Fibroblast of pulmonary artery (primary cell): ENCODE measurements around the gene EDDM3A.

Source experiments
- DNase-seq: peaks from one replicate; pipeline ENCODE4 v3.0.0-alpha.2; 2010; ENCODE audit warnings: low read depth
- H3K4me3 ChIP-seq: replicated peaks from 2 replicates; pipeline ENCODE4 v1.5.1; 2011; ENCODE audit warnings: low read depth, mild to moderate bottlenecking, control low read depth, low read length, moderate library complexity
- CTCF ChIP-seq: IDR thresholded peaks from 2 replicates; pipeline ENCODE4 v1.5.1; 2011; ENCODE audit warnings: mild to moderate bottlenecking, control low read depth, low read length, inconsistent platforms; ENCODE audit errors: missing control alignments

The EDDM3A gene

GRCh38 chr14:20760950-20761349, 15.3 kb downstream of the EDDM3A start:
- no peak overlapping the region for H3K4me3 ChIP-seq
- no peak for TF ChIP-seq CTCF
- DNase-seq, result no peak

GRCh38 chr14:20768593-20768892, 22.9 kb downstream of the EDDM3A start:
- no peak for TF ChIP-seq CTCF
- DNase-seq, result no peak

GRCh38 chr14:20769421-20769820, 23.7 kb downstream of the EDDM3A start:
- no peak for DNase-seq
- H3K4me3 ChIP-seq, result no peak overlapping the region
- TF ChIP-seq CTCF, result no peak

More at GRCh38 chr14:20768593-20768892, 22.9 kb downstream of the EDDM3A start:
- no peak overlapping the region for H3K4me3 ChIP-seq

GRCh38 chr14:20772650-20773049, 27.0 kb downstream of the EDDM3A start:
- no peak for TF ChIP-seq CTCF
- DNase-seq, result no peak
- no peak overlapping the region for H3K4me3 ChIP-seq

GRCh38 chr14:20774258-20774824, 28.7 kb downstream of the EDDM3A start:
- H3K4me3 ChIP-seq, result no peak overlapping the region
- TF ChIP-seq CTCF, result no peak
- no peak for DNase-seq

GRCh38 chr14:20775043-20775442, 29.4 kb downstream of the EDDM3A start:
- no peak overlapping the region for H3K4me3 ChIP-seq
- no peak for TF ChIP-seq CTCF

GRCh38 chr14:20775901-20776300, 30.2 kb downstream of the EDDM3A start:
- DNase-seq, result no peak
- H3K4me3 ChIP-seq, result no peak overlapping the region
- no peak for TF ChIP-seq CTCF

More at GRCh38 chr14:20775043-20775442, 29.4 kb downstream of the EDDM3A start:
- no peak for DNase-seq
